ENCODE measurements around the gene OXSR1.

GRCh38 chr3:38214560-38214959 lies 49.2 kb downstream of the OXSR1 start:
- TF ChIP-seq TCF3 (IDR thresholded peaks at IDR 0.05; ENCODE audit: borderline replicate concordance, insufficient read depth, low read depth, low read length) = no peak
- TF ChIP-seq EZH2 (IDR thresholded peaks at IDR 0.05; ENCODE audit: borderline replicate concordance, control insufficient read depth, low read depth, low read length) = no peak
- no peak for TF ChIP-seq POLR2A (IDR thresholded peaks at IDR 0.05; ENCODE audit: low read depth, low read length)
- TF ChIP-seq EED (IDR thresholded peaks at IDR 0.05; ENCODE audit: low read depth) = no peak
- no peak for TF ChIP-seq CTCF (IDR thresholded peaks at IDR 0.05 in 2 of 3, conservative IDR thresholded peaks at IDR 0.05 in 1 of 3; ENCODE audit: control insufficient read depth in 2 of 3, extremely low read depth in 1 of 3, insufficient read depth in 1 of 3, low read depth in 3 of 3, low read length in 3 of 3)
- TF ChIP-seq CEBPB (IDR thresholded peaks at IDR 0.05; ENCODE audit: borderline replicate concordance in 1 of 2, low read depth in 2 of 2, low read length in 2 of 2) = no peak
- no peak for TF ChIP-seq IRF3 (IDR thresholded peaks at IDR 0.05)
- TF ChIP-seq SMAD5 (IDR thresholded peaks at IDR 0.05; ENCODE audit: low read depth) = no peak
- no peak for TF ChIP-seq RAD51 (IDR thresholded peaks at IDR 0.05)
- no peak for TF ChIP-seq NRF1 (conservative IDR thresholded peaks at IDR 0.05; ENCODE audit: low read depth, low read length)
- no peak for TF ChIP-seq SMC3 (IDR thresholded peaks at IDR 0.05; ENCODE audit: borderline replicate concordance, low read length)
- TF ChIP-seq RFX5 (IDR thresholded peaks at IDR 0.05; ENCODE audit: low read depth, low read length) = no peak

All from GM12878 (cell line).